Stimulated activated CD8-positive, alpha-beta memory T cell treated with anti-CD3 and anti-CD28 coated beads, Interleukin-7, amount 100 ng/mL, for 4 hours (primary cell): Measurements from ENCODE around the gene ATP8B3.

ENCODE experiments used
- DNase-seq, 2 donors: peaks; one replicate each; pipeline ENCODE4 v3.0.0-alpha.2; 2020; ENCODE audit warnings: low read depth in 2 of 2

The ATP8B3 gene, protein sequence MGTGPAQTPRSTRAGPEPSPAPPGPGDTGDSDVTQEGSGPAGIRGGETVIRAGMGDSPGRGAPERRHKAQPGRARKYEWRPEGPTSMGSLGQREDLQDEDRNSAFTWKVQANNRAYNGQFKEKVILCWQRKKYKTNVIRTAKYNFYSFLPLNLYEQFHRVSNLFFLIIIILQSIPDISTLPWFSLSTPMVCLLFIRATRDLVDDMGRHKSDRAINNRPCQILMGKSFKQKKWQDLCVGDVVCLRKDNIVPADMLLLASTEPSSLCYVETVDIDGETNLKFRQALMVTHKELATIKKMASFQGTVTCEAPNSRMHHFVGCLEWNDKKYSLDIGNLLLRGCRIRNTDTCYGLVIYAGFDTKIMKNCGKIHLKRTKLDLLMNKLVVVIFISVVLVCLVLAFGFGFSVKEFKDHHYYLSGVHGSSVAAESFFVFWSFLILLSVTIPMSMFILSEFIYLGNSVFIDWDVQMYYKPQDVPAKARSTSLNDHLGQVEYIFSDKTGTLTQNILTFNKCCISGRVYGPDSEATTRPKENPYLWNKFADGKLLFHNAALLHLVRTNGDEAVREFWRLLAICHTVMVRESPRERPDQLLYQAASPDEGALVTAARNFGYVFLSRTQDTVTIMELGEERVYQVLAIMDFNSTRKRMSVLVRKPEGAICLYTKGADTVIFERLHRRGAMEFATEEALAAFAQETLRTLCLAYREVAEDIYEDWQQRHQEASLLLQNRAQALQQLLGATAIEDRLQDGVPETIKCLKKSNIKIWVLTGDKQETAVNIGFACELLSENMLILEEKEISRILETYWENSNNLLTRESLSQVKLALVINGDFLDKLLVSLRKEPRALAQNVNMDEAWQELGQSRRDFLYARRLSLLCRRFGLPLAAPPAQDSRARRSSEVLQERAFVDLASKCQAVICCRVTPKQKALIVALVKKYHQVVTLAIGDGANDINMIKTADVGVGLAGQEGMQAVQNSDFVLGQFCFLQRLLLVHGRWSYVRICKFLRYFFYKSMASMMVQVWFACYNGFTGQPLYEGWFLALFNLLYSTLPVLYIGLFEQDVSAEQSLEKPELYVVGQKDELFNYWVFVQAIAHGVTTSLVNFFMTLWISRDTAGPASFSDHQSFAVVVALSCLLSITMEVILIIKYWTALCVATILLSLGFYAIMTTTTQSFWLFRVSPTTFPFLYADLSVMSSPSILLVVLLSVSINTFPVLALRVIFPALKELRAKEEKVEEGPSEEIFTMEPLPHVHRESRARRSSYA (N-terminal part only)

DNA sequence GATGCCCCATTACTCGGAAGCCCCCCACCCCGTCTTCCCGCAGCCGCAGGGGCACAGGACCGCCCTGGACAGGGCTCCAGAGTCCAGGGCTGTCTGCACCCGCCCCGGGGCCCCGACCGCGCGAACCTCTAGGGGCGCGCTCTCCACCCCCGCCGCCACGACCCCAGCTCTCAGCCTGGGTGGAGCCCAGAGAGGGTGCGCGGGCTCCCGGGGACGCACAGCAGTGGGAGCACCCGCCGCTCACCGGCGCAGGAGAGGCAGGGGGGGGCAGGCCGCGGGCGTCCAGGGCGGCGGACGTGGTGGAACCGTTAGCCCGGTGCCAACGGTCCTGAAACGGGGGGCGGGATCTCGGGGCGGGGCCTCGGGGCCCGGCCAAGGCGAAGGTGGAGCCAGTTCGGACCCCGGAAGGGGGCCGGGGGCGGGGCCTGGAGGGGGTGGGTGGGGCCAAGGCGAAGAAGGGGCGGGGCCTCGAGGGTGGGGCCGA is at the start of gene ATP8B3:
Gene ATP8B3 (minus strand): TSS at position 335 of the 484 bp plus-strand sequence. CDS start 540 bp downstream, outside the sequence.
- DNase-seq: peak; percentile 32 to 66

DNA sequence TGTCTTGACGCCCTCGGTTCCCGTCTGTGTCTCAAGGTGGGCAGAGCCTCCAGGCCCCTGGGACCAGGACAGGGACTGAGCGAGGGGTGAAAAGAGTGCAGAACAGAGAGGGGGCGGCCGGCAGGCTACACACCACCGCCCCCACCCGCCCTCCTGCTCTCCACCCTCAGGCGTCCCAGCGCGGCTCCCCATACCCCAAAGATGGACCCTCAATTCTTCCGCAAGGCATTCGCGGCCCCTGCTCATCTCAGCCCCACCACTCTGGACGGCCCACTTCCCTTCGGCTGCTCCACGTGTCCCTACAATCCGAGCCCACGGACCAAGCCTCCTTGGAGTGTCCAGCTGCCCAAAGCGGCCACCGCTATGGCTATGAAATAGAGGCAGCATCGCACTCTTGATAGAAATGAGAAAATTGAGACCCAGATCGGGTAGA is 49.5 kb upstream of the ATP8B3 start:
- no peak for DNase-seq

DNA sequence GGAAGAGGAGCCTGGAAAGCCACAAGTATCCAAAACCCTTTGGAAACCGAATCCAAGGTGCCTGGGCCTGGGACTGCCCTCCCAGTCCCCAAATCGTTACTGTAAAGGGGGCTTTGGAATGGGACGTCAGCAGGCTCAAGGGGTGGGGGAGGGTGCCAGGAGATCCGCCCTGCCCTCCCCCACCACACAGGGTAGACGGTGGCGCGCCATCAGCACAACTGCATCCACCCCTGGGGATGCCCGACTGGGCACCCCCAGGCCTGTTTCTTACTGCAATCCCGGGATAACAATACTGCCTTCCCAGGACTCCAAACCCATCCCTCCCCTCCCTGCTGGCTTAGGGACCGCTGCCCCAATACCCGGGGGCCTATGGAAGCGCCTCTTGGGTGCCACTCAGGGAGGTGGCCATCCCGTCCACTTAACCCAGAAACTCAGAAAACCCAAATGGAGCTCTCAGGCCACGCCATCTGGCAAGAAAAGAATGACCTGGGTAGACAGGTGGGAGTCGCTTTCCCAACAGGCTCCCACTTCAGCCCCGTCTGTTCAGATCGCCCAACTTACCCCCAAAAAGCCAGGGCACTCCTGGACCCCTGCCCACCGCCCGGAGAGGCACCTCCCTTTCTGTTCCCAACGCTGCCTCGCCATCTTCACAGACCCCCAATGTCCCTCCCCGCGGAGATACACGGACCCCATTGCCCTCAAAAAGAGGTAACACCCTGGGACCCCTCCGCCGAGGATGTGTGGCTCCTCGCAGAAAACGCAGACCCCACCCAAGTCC is 48.9 kb upstream of the ATP8B3 start:
- no peak for DNase-seq

DNA sequence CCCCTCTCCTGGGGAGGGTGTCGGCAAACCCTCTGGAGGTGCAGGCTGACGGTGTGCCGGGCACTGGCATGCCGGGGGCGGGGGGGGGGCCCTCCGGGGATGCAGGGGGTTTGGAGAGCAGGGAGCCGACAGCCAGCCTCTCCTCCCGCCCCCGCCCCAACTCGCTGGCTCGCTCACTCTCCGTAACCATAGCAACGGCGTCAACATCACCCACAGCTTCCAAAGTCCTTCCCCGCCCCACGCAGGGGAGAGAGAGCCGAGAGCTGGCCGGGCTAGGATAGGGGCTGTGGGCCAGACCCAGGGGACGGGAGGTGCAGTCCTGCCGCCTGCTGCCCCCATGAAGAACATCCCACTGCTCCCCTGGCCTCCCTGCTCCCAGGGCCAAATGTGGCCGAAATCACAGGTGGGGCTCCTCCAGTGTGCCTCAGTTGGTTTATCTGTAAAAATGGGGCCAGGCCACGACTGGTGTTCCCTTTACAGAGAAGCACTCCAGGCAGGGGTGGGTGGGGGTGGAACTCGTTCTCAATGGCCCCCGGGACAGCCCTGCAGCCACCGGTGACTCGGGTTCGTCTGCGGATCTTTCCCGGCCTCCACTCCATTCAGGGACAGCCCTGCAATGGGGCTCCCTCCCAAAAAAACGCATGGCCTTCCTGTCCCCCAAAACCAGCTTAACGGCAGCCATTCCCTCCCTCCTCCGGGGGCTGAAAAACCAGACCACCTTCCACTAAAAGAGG is 48.1 kb upstream of the ATP8B3 start:
- DNase-seq: peak in 1 of 2 donors; percentile 44

DNA sequence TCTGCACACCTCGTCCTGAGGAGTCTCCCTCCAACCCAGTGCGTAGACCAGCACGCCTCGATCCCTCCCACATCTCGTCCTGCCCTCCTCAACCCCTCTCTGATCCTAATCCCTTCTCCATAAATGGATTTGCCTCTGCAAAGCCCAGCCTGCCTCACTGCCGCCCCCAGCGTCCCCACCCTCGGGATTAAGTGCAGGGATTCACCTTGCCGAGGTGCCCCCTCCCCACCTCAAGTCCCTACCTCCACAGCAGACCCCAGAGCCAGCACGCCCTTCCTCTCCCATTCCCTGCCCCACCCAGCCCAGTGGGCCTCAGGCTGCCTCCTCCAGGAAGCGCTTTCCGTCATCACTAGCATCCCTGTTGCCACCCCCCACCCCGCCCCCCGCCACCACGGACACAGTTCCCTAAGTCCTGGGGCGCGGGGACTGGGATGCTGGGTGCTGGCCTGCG is 47.3 kb upstream of the ATP8B3 start:
- DNase-seq: no peak

DNA sequence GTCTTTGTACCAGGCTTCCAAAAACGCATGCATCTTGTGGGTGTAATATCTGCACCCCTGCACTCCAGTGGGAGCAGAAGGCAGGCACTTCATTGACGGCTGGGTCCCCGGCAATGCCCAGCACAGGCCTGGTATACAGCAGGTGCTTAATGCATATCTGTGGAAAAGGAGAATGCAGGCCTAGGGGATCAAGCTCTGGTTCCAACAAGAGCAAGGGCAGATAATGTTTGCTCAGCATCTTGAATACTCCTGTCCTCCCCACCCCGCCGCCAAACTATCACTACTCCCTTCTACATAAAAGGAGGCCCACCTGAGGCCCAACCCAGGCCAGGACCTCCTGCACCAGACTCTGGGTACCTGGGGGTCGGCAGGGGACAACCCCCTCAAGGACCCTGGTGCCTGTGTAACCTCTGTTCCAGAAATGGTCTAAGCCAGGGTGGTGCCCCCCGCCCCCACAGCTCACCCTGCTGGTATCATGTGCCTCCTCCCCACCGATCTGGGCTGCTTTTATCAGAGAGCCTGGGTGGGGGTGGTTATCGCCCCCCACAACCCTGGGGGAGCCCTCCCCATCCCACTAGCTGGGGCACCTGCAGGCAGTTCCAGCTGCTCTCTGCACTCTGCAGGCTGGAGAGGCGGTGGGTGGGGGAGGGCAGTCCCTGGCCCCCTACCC is 46.5 kb upstream of the ATP8B3 start:
- no peak for DNase-seq

DNA sequence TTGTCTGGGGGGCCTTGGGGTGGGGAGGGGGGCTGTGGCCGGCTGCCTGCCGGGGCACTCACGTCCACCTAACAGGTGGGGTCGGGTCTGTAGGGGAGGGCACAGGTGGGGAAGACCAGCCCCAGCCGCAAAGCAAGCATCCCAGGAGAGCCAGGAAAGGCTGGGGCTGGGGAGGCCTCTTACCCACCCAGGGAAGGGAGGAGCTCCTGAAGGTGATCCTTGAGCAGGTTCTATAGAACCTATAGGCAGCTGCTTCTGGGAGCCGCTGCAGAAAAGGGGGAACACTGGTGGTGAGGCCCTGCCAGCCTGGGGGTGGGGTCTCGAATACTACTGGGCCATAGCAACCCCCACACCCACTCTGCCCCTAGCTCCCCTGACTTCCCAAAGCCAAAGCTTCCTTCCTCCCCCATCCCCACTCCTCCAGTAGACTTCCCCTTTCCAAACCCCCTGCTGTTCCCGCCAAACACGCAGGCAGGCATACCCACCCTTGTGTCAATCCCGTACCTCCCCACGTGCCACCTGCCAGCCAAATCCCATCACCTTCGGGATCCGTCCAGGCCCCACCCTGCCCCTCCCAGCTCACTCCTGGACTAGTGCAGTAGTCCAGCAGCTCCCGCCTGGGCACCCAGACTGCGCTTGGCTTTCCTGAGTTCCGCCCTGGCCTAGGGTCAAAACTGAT is 45.7 kb upstream of the ATP8B3 start:
- DNase-seq: no peak

DNA sequence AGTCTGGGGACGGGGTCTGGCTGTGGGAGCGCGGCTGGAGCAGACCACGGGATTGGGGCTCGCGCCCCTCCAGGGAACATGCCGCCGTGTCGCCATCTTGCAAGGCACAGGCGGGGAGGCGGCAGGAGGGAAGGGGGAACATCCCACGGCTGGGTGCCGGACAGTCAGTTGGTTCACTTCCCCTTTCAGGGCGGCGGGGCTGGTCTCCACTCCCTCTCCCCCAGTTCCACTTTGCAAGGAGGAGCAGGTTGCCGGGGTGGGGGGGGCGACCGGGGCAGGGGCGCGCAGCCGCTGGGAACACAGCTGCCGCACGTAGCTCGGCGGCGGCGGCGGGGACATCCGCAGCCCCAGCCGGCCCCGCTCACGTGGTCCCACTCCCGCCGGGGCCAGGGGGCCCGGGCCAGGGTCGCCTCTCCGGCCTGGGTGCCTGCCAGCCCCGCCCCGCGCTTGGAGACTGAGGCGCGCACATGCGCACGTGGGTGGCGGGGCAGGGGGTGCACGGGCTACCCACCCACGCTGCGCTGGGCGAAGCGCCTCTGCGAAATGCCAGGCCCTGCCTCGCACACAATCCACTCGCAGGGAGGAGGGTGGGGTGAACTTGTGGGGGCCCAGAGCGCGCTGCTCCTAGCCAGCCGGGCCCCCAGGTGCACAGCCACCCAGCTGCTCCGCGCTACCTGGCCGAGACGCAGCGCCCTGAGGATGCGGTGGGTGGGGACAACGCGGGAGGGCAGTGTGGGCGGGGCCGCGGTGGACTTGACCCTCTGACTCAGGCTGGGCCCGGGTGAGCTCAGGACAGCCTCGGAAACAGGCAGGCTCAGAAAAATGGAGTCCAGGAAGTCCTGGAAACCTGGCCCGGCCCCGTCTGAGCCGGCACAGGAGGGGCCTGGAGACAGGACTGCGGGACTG is 44.9 kb upstream of the ATP8B3 start:
- DNase-seq: peak in 1 of 2 donors; percentile 68

DNA sequence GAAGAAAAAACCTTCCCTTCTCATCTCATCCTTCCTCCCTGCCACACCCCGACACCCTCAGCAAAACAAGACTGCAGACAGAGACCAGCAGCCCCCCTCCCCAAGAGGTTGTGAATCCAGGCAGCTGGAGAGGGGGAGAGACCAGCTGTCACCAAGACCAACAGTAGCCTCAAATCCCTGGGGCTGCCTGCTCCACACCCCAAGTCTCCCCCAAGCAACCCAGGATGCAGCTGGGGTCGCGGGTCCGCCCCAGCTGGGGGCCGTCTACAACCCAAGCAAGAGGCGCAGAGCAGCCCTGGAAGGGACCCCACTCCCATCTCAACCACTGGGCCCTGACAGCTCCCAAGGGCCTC is 44.2 kb upstream of the ATP8B3 start:
- no peak for DNase-seq

DNA sequence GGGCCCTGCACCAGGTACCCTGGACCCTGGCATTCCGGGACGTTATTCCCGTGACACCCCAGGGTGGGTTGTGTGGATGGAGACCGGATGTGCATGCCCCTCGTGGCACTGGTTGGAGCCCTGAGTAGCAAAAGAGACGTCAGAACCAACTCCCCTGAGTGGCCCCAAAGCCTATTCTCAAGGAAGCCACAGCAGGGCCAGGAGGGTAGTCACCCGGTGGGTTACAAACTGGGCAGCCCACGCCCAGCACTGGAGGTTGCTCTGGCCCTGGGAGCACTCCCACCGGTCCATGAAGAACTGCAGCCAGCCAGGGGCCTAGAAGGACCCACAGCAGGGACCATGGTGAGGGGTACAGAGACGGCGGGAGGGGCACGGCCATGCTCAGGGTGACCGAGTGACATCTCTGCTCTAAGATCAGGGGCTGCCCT is 43.8 kb upstream of the ATP8B3 start:
- DNase-seq: no peak

DNA sequence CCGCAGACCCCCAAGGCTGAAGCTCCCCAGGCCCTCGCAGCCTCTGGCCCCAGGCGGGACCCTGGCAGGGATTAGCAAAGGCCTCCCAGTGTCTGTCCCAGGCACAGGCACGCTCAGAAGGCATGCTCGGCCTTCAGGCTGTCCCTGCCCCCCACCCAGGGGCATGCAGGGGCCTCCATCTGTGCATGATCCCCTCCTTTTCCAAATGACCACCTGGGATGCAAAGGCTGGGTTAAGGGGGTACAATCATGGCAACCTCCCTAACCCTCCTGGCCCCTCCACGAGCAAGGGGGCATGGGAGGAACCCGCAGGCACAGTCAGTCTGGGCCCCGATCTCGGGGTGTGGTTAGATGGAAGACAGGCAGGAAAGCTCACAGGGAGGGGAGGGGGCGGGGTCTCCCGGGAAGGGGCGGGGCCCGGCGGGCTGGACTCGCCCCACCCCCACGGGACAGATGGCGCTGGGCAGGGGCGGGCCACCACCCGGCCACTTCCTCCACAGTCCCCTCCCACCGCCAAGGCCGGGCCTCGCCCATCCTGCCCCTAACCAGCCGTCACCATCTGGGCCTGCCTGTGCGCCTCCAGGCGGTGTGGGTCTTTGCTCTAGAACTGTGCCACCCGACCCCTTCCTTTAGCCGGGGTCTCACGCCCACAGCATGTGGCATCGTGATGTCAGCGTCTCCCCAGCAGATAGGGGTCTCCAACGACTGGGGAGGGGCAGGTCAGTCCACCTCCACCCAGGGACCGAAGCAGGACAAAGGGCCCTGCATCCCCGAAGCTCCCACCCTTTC is 43.2 kb upstream of the ATP8B3 start:
- DNase-seq: peak; percentile 43 to 68

DNA sequence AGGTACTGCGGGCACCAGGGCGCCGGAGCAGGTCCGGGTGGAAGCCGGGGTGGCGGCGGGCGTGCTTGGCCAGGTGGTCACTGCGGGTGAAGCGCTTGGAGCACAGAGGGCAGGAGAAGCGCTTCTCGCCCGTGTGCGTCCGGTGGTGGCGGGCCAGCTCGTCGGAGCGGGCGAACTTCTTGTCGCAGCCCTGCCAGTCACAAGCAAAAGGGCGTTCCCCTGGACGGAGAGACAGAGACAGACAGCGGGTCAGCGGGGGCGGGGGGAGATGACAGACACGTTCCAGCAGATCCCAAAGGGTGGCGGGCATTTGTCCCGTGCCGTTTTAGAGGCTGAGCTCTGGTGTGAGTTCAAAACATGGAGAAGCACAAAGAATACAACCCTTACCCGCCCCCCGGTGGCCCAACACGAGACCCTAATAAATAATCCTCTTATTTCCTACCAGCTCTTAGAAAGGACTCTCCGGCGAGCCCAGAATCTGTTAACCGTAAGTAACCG is 42.5 kb upstream of the ATP8B3 start:
- DNase-seq: no peak

DNA sequence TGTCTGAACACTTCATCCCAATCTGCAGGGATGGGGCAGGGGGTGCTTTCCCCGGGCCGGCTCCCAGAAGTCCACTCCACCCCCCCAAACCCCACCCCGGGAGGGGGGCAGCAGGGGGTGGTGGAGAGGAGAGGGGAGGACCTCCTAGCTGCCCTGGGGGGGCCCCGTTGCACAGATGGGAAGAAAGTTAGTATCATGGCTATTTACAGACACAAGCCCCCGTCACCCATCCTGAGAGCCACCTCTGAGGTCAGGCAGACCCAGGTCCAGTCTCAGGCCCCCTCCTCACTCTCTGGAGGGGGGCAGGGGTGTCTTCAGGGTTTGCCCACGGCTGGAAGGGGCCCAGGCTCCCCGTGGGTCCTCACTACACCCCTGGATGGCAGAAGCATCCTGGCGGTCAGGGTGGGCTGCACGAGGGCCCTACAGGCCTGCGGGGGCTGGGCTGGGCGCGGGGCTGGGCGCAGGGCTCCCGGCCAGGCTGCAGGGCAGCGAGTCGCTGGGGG is 42.0 kb upstream of the ATP8B3 start:
- DNase-seq: no peak

DNA sequence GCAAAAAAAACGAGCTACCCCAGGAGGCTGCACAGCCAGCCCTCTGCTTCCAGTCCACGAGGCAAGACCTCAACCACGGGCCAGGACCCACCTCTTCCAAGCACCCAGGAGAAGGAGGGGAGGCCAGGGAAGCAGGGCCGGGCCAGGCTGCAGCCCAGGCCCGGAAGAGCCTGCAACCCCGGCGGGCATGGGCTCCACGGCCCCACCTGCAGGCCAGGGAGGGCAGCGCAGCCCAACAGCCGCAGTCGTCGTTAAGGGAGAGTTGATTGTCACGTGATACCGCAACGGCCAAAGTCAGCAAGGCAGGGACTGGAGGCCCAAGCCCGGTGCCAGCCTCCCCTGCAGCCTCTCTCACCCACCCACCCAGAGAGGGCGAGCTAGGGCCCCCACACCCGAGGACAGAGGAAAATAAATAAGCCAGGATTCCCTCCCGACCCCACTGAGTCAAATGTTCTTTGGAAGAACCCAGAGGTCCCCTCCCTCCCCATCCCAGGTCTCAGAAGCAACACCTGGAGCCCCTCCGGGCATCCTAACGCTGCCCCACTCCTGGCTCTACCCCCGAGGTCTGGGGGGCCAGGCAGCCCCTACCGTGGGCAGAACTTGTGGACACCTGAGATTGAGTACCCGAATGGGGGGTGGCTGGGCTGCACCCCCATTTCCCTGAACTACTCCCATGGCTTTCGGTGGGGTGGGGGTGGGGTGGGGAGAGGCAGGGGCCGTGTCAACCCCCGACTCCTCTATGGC is 41.4 kb upstream of the ATP8B3 start:
- peak; percentile 40 to 58 for DNase-seq

DNA sequence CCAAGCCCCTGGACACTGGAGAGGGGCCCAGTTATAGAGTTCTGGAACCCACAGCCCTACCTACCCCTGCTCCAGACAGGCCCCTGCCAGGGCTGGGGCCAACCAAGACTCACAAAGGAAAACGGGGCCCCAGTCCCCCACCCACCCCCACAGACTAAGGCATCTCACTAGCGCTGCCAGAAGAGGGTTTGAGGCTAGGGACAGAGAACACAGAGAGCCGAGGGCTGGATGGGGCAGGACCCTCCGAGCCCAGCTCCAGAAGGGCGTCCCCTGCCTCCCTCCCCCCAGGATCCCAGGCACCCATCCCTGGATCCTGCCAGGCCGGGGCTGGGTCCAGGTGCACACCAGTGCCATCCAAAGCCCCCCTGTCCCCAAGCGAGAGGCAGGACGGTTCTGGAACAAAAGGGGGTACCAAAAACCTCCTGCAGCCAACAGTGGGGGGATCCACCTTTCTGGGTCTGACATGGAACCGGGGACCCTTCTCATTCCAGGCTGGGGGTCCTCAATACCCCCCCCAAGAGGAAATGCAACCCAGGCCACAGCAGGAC is 40.6 kb upstream of the ATP8B3 start:
- DNase-seq: no peak
